NCI-H2227 (cell line): Measurements from ENCODE around the gene PANK3.

Experiments
- DNase-seq: peaks from one replicate; lab custom pipeline; 2025; ENCODE audit not compliant: unreplicated experiment; lab: John Stamatoyannopoulos, UW

PANK3 gene

DNA sequence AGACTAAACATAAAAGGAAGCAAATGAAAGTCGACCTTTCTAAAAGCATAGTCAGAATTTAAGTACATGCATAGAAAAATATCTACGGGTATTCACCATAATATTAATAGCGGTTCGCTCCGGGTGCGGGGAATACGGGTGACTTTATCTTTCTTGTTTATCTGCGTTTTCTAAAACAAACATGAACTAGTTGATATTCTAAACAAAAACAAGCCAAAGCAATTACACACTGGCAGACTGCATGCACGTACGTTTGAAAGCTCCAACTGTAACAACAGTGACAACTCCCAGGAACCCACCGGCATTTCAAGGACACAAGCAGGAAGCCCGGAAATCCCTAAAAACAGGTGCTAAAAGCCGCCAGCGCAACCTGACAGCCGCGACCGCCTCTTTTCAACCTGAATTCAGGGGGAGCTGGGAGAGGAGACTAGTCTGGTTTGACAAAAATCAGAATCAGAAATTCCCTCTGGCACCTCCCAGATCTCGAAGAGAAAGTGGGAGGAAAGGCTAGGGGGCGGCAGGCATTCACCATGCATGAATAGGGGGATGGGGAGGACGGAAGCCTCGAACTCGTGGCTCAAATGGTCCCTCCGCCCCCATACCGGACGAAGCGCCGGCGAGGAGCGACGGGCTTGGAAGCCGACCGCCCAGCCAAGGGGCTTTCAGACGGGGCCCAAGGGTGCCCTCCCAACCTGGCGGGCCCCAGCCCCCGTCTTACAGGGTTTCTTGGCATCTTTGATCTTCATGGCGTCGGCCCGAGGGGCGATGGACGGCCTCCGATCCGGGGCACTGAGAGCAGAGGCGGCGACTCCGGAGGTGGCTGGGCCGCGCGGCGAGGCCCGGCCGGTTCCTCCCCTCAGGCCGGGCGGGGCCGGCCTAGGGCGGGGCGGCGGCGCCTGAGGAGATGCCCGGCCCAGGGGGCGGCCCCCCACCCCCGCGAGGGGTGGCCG is at the start of gene PANK3:
PANK3 (minus strand) TSS at position 831 of the 950 bp plus-strand sequence; CDS start at position 746, 85 bp downstream.
- peak; percentile 80 for DNase-seq

DNA sequence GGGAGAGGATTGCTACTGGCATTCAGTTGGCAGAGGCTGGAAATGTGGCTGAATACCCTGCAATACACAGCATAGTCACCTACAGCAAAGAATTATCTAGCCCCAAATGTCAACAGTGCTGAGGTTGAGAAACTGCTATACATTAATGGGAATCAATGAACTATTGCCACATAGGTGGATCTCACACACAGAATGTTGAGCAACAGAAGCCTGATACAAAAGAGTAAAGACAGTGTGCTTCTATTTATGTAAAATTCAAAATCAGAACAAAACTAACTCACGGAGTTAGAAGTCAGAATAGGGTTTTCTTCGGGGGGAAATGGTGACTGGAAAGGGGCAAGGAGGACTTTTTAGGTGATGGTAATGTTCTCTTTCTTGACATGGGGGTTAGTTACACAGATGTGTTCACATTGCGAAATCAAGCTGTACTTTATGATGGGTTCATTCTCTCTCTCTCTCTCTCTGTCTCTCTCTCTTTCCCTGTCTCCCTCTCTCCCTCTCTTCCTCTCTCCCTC is 45.7 kb upstream of the PANK3 start:
- DNase-seq, result no peak

DNA sequence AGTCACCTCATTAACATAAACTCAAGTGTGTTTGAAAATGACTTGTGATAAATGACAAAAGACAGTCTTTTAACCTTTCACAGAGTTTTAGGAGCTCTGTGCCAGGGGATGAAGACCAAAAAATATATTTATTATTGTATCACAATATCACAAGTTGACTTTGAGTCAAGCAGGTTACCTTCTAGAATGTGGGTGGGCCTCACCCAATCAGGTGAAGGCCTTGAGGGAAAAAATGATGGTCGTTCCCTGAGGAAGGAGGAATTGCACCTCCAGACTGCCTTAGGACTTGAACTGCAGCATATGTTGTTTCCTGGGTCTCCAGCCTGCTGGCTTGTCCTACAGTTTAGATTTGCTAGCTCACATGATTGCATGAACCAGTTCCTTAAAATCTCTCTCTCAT is 41.6 kb upstream of the PANK3 start:
- DNase-seq, result no peak

DNA sequence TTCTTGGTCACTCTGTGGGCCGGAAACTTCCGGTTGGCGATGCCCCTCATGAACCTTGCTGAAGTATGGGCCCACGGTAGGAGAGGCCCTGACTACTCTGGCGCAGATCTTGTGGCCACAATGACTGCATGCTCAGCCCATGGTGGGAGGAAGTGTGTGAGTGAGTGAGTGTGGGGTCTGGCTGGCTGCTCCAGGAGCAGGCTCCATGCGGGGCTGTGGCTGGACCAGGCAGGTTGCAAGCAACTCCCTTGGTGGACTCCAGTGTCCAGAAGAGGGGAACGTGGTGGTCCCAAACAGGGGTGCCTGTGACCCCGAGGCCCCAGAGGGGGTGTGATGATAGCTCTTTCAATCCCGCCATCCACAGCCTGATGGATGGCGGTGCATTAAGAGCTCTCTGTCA is 35.5 kb upstream of the PANK3 start:
- no peak for DNase-seq

GRCh38 chr5:168613996-168614395 is 34.8 kb upstream of the PANK3 start:
- no peak for DNase-seq

GRCh38 chr5:168613396-168613795 is 34.2 kb upstream of the PANK3 start:
- DNase-seq, result no peak

DNA sequence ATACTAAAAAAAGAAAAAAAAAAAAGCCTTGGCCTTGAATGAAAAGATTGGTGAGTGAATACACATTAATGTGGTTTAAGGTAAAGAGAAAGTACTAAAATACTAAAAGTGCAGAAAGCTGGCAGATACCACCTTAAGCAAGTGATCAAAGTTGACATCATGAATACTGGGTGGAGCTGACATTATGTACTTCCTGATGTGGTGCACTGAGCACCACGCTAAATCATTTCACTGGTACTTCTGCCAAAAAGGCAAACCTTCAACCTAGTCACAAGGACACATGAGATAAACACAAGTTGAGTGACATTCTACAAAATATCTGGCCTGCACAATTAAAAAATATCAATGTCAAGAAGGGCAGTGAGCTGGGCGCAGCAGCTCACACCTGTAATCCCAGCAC is 33.8 kb upstream of the PANK3 start:
- DNase-seq, result no peak

DNA sequence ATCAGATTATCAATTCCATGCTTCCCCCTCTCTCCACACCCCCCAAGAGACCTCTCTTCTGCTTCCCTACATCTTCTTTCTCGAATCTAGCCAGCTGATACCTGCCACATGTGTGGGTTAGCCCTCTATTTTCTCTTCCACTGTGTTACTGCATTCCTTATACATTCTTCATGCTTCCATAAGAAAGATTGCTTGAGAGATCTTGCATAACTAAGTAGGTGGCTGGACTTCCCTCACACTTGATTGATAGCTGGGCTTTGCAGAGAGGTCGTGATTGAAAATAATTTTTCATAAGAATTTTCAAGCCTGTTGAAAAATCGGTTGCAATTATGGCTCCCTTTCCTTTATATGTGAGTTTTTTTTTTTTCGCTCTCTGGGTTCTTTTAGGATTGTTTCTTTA is 33.0 kb upstream of the PANK3 start:
- no peak for DNase-seq

GRCh38 chr5:168611165-168611564 is 32.0 kb upstream of the PANK3 start:
- no peak for DNase-seq

DNA sequence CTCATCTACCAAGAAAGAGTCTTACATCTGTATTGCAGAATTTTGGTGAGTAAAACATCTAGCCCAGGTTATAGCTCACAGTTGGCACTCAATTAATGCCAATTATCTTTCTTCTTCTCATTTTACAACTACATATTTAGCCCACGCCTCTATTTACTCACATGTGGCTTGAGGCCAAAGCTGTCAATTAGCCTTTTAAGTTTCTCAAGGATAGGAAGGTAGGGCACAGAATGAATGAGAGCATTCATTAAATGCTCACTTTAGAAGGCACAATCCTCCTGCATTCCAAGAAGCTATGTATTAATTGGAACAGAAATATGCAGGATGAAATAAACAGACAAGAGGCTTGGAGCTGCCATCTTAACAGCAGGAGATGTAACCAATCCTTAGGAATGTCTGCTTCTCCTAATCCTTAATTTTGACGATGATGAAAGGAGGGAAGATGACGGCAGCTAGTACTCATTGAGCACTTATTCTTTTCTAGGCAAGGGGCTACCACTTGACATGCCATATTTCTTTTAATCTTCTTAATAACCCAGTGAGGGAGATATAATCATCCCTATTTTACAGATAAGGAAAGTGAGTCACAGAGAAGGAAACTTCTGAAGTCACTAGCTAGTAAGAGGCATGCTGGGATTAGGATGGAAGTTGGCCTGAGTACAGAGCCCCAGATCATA is 30.8 kb upstream of the PANK3 start:
- DNase-seq, result no peak

DNA sequence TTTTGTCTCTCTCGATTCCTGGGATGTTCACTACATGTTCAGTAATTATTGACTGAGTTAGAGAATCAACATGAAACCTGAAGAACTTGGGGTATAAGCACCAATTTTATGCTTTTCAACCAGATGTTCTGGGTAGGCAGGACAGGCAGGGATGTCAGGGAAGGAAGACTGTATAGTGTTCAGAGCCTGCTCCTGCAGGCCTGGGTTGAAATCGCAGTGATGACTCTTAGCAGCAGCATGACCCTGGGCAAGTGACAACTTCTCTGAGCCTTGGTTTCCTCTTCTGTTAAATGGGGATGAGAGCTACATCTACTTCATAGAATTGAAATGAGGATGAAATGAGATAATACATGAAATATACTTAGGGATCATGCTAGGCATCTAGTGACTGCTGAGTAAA is 29.7 kb upstream of the PANK3 start:
- no peak for DNase-seq

GRCh38 chr5:168608386-168608785 is 29.2 kb upstream of the PANK3 start:
- no peak for DNase-seq

DNA sequence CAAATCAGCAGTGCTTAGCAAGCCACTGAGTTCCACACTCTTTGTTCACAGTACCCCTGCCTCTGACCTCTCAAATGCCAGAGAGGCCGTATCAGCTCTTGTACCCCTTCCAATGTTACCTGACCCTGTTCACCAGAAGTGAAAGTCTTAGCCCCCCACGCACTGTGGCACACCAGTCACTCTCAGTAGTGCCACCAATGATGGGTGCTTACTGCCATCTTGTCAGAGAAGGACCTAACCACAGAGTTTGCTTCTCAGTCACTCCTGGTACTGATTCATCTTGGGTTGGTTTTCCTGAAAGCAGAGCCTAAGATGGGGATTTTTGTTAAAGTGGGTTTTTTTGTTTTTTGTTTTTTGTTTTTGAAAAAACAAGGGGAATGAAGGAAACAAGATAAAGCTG is 28.8 kb upstream of the PANK3 start:
- no peak for DNase-seq

DNA sequence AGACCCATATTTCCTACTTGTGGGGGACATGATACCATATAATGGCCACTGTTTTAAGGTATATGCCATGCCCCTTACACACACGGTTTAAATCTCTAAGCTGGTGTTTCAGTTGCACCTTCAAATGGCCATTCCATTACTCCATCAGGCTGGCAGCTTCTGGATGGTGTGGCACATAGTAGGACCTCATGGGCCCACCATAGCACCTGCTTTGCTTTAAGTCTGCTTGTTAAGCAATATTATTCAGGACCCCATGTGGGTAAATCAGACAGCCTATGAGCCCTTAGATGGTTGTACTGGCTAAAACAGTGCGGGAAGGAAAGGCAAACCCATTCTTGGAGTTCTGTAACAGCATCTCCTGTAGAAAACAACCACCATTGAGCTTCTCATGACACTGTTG is 27.4 kb upstream of the PANK3 start:
- no peak for DNase-seq

GRCh38 chr5:168604436-168604835 is 25.3 kb upstream of the PANK3 start:
- DNase-seq, result no peak

GRCh38 chr5:168603746-168604145 is 24.6 kb upstream of the PANK3 start:
- DNase-seq, result no peak

DNA sequence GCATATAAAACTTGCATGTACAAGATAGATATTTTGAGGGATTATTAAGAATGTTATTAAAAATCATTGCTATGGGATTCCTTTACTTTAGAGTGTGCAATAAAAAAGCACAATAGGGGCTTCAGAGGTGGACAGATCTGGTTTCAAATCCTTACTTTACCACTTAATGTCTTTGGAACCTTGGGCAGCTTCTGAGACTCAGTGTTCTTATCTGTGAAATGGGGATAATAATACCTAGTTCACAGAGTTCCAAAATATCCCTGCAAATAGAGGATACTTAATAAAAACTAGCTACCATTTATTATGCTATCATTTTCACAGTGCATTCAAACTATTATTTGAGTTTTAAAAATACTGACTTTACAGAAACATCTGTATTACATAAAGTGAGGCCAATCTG is 23.3 kb upstream of the PANK3 start:
- no peak for DNase-seq

GRCh38 chr5:168601972-168602371 is 22.8 kb upstream of the PANK3 start:
- no peak for DNase-seq

- DNase-seq, result no peak
Measured at GRCh38 chr5:168600409-168600808, 21.2 kb upstream of the PANK3 start.

GRCh38 chr5:168599826-168600225 is 20.7 kb upstream of the PANK3 start:
- DNase-seq, result no peak

DNA sequence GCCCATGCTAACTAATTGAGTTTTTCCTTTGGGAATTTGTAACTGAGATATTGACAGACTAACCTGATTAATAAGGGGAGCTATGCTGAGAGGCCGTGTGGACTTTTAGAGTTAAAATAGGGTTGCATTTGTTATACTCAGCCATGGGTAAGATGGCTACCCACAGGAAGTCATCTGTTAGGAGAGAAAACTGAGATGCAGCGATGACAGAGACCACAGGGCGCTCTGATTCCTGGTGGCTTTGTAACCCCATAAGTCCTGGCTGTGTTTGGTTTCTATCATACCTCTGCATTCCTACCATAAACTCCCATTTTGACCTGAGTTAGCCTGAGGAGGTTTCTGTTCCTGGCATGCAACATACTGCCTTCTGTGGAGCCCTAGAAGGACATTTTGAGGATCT is 19.5 kb upstream of the PANK3 start:
- DNase-seq, result no peak

GRCh38 chr5:168596927-168597326 is 17.8 kb upstream of the PANK3 start:
- no peak for DNase-seq
